ENCODE results near the gene HMCN2. TPM values are rescaled to one million over a fixed set of nuclear protein-coding genes. Genes with fewer than 3 reads are reported as not detected.

The HMCN2 gene
- polyA plus RNA-seq, 1 of the 3 experiments (the other 2 are of a cell fraction) = 0.15 TPM

GRCh38 chr9:130344366-130344765 is 78.8 kb downstream of the HMCN2 start:
- H3F3A ChIP-seq (replicated peaks; ENCODE audit: insufficient read depth) = no peaks in the 10 kb centered on the region
- no peaks in the 10 kb centered on the region for H3K36me3 ChIP-seq (replicated peaks in 1 of 2; ENCODE audit: control insufficient read depth in 1 of 2, insufficient read depth in 2 of 2, low read length in 1 of 2)
- TF ChIP-seq USF1 (IDR thresholded peaks at IDR 0.05; ENCODE audit: borderline replicate concordance, low read depth) = no peak
- no peak for TF ChIP-seq FOXM1 (IDR thresholded peaks at IDR 0.05; ENCODE audit: low read depth)
- TF ChIP-seq RAD21 (IDR thresholded peaks at IDR 0.05; ENCODE audit: low read length) = no peak
- TF ChIP-seq GABPA (IDR thresholded peaks at IDR 0.05; ENCODE audit: low read depth) = no peak
- no peak for TF ChIP-seq USF2 (IDR thresholded peaks at IDR 0.05; ENCODE audit: borderline replicate concordance, low read depth, low read length)
- TF ChIP-seq SMC3 (IDR thresholded peaks at IDR 0.05; ENCODE audit: low read depth, low read length) = no peak
- TF ChIP-seq FOXJ3 (CRISPR knock-in tag; IDR thresholded peaks at IDR 0.05) = no peak
- no peak for TF ChIP-seq RCOR1 (IDR thresholded peaks at IDR 0.05; ENCODE audit: low read length)
- TF ChIP-seq MEF2A (IDR thresholded peaks at IDR 0.05; ENCODE audit: borderline replicate concordance, low read depth) = no peak
- no peaks in the 10 kb centered on the region for H4K20me1 ChIP-seq (ENCODE audit: insufficient read depth)
- H3K4me2 ChIP-seq = no peak overlapping the region
- POLR2A ChIA-PET = no interaction called here
- H3K4me1 ChIP-seq (ENCODE audit: control insufficient read depth in 1 of 2, insufficient read depth in 2 of 2, low read depth in 1 of 2, low read length in 1 of 2) = peaks cover 0 to 6% of the 10 kb centered on the region in 2 experiments; a peak in 1 of 4 replicates
- no peak overlapping the region for H2AFZ ChIP-seq (ENCODE audit: low read depth)
- DNase-seq = no peak
- no peak overlapping the region for H3K9ac ChIP-seq
- no peak overlapping the region for H3K4me3 ChIP-seq (ENCODE audit: low read depth in 2 of 2, low read length in 1 of 2)
- no peaks in the 10 kb centered on the region for H3K9me2 ChIP-seq
- WGBS (ENCODE audit: low lambda C conversion rate) = 52% methylated on average over 1 of the region's 1 CpG
- H3K27ac ChIP-seq (ENCODE audit: low read depth in 2 of 2, low read length in 1 of 2) = no peak overlapping the region
- H3K27me3 ChIP-seq (ENCODE audit: insufficient read depth) = no peaks in the 10 kb centered on the region
- CTCF ChIA-PET = interaction anchor here (0.6 to 6.1 kb wide), 17 partner anchors 9 to 237 kb away, joined by 3 to 69 read pairs (median 5); partner anchors contain the start of gene HMCN2
- no peaks in the 10 kb centered on the region for H3K79me2 ChIP-seq (ENCODE audit: insufficient read depth)
- no peaks in the 10 kb centered on the region for H3K9me3 ChIP-seq

- Histone ChIP-seq H3K9me2 (no peaks in the 10 kb centered on the region), H2AFZ (ENCODE audit: low read depth) (no peak overlapping the region), H3K79me2 (ENCODE audit: insufficient read depth) (no peaks in the 10 kb centered on the region), H3K36me3 (replicated peaks in 1 of 2; ENCODE audit: control insufficient read depth in 1 of 2, insufficient read depth in 2 of 2, low read length in 1 of 2) (no peaks in the 10 kb centered on the region), H3K9ac (no peak overlapping the region), H3F3A (replicated peaks; ENCODE audit: insufficient read depth) (no peaks in the 10 kb centered on the region), H3K27ac (ENCODE audit: low read depth in 2 of 2, low read length in 1 of 2) (no peak overlapping the region), H3K4me1 (ENCODE audit: control insufficient read depth in 1 of 2, insufficient read depth in 2 of 2, low read depth in 1 of 2, low read length in 1 of 2) (peaks cover 0 to 6% of the 10 kb centered on the region in 2 experiments; a peak in 1 of 4 replicates), H3K4me3 (ENCODE audit: low read depth in 2 of 2, low read length in 1 of 2) (no peak overlapping the region), H3K4me2 (no peak overlapping the region), H3K27me3 (ENCODE audit: insufficient read depth) (no peaks in the 10 kb centered on the region), H4K20me1 (ENCODE audit: insufficient read depth) (no peaks in the 10 kb centered on the region), H3K9me3 (no peaks in the 10 kb centered on the region)
- ChIA-PET POLR2A (no interaction called here), CTCF (interaction anchor here (0.8 kb wide), 1 partner anchor 238 kb away, joined by 5 read pairs; no protein-coding TSS in a partner anchor)
- DNase-seq = peak; percentile 55
- WGBS (ENCODE audit: low lambda C conversion rate) = 72% methylated on average over 8 of the region's 9 CpGs
- TF ChIP-seq FOXJ3 (CRISPR knock-in tag; IDR thresholded peaks at IDR 0.05) (no peak), SIN3A (IDR thresholded peaks at IDR 0.05; ENCODE audit: borderline replicate concordance, low read depth, low read length) (no peak), RCOR1 (IDR thresholded peaks at IDR 0.05; ENCODE audit: low read length) (no peak)
These were observed 79.7 kb downstream of the HMCN2 start for GRCh38 chr9:130345009-130345896.
